Measurements from ENCODE around the gene DNAH14.

- no peak for TF ChIP-seq CTCF (IDR thresholded peaks at IDR 0.05 in 2 of 3, conservative IDR thresholded peaks at IDR 0.05 in 1 of 3; ENCODE audit: borderline replicate concordance in 1 of 3, insufficient read depth in 1 of 3, low read depth in 2 of 3, low read length in 2 of 3)
- no peak for TF ChIP-seq RAD21 (IDR thresholded peaks at IDR 0.05; ENCODE audit: low read depth)
- TF ChIP-seq POLR2A (IDR thresholded peaks at IDR 0.05; ENCODE audit: borderline replicate concordance, extremely low read depth, insufficient read depth, insufficient read length), result no peak
- no peak for TF ChIP-seq MAX (IDR thresholded peaks at IDR 0.05)
- TF ChIP-seq EGR1 (IDR thresholded peaks at IDR 0.05; ENCODE audit: low read depth), result no peak
- no peak for TF ChIP-seq ZNF274 (IDR thresholded peaks at IDR 0.05; ENCODE audit: low read depth, low read length)
- no peak for TF ChIP-seq EZH2 (IDR thresholded peaks at IDR 0.05)
- no peak for TF ChIP-seq FOSL1 (IDR thresholded peaks at IDR 0.05; ENCODE audit: low read depth)
- no peak for TF ChIP-seq ATF3 (IDR thresholded peaks at IDR 0.05)
- TF ChIP-seq POLR2AphosphoS5 (IDR thresholded peaks at IDR 0.05; ENCODE audit: low read depth, low read length), result no peak
- TF ChIP-seq REST (IDR thresholded peaks at IDR 0.05; ENCODE audit: low read depth), result no peak
- TF ChIP-seq YY1 (IDR thresholded peaks at IDR 0.05; ENCODE audit: extremely low read depth, insufficient replicate concordance, low read depth, low read length), result no peak
Observed at GRCh38 chr1:224882264-224882663, 47.2 kb upstream of the DNAH14 start.
